Sciatic nerve (tissue), 2 donors: ENCODE measurements around the gene IGF2BP2. TPM values are rescaled to one million over a fixed set of nuclear protein-coding genes. Genes with fewer than 3 reads are reported as not detected.
"Not testable (repeated sequence)": the region's sequence is repeated elsewhere in the genome, so short reads cannot be mapped to it uniquely, and the experiment has no call there.

ENCODE experiments used
- ATAC-seq: fragments of 200-7000 bp; cut with Tn5 transposase; one replicate; pipeline ENCODE4 v1.9.1; 2020; ENCODE audit warnings: mild to moderate bottlenecking, moderate library complexity
- DNase-seq: peaks from one replicate; pipeline ENCODE4 v3.0.0-alpha.2; 2020; ENCODE audit warnings: low spot score
- intact Hi-C: fragments of 100-400 bp; cut with DNase I; formaldehyde crosslinking; loops from one replicate; pipeline ENCODE4 v1.14.2; 2022
- total RNA-seq: library from RNA; stranded (reverse); fragmentation: NEBNext Ultra II Directional; extraction: Animal tissue kit (Norgen Biotek cat#: 25700); gene quantifications from one replicate; pipeline ENCODE4 v1.2.1, GENCODE V29; 2021
- donor health status: DM: no; HTN: no; CAD: no.
- donor health status: DM: no; HTN: no; CAD: no.

IGF2BP2 gene
- total RNA-seq, result 52.2 TPM

GRCh38 chr3:185825006-185825638 lies at the start of gene IGF2BP2:
TSS of gene IGF2BP2 (minus strand) at chr3:185825042. CDS start at chr3:185824960, 82 bp downstream.
- peak; percentile 82 for ATAC-seq
- intact Hi-C loops, result no loop called here

GRCh38 chr3:185874119-185874518 lies 49.3 kb upstream of the IGF2BP2 start:
- DNase-seq, result no peak
- intact Hi-C loops, result no loop called here
- no peak for ATAC-seq

More at GRCh38 chr3:185825006-185825638, at the start of gene IGF2BP2:
- DNase-seq, result peak; percentile 86

- DNase-seq (no peak), ATAC-seq (no peak)
- intact Hi-C loops, result no loop called here
Observed at GRCh38 chr3:185867650-185868049, 42.8 kb upstream of the IGF2BP2 start.

GRCh38 chr3:185866995-185867394 lies 42.2 kb upstream of the IGF2BP2 start:
- no peak for ATAC-seq
- intact Hi-C loops, result no loop called here

GRCh38 chr3:185866555-185866954 lies 41.7 kb upstream of the IGF2BP2 start:
- DNase-seq (no peak), ATAC-seq (no peak)
- intact Hi-C loops, result no loop called here

More at GRCh38 chr3:185866995-185867394, 42.2 kb upstream of the IGF2BP2 start:
- DNase-seq, result no peak

GRCh38 chr3:185865247-185865646 lies 40.4 kb upstream of the IGF2BP2 start:
- DNase-seq (no peak), ATAC-seq (no peak)
- intact Hi-C loops, result no loop called here

- ATAC-seq, result no peak
- DNase-seq, result no peak
- intact Hi-C loops, result no loop called here
Observed at GRCh38 chr3:185864767-185865166, 39.9 kb upstream of the IGF2BP2 start.

GRCh38 chr3:185862920-185863319 lies 38.1 kb upstream of the IGF2BP2 start:
- ATAC-seq (no peak), DNase-seq (no peak)
- intact Hi-C loops, result no loop called here

GRCh38 chr3:185859294-185859972 lies 34.6 kb upstream of the IGF2BP2 start:
- DNase-seq, result no peak
- ATAC-seq, result no peak
- intact Hi-C loops, result no loop called here

GRCh38 chr3:185858502-185859225 lies 33.8 kb upstream of the IGF2BP2 start:
- DNase-seq (no peak), ATAC-seq (no peak)
- intact Hi-C loops, result no loop called here

GRCh38 chr3:185857208-185857607 lies 32.4 kb upstream of the IGF2BP2 start:
- intact Hi-C loops, result no loop called here

GRCh38 chr3:185856652-185857051 lies 31.8 kb upstream of the IGF2BP2 start:
- intact Hi-C loops, result no loop called here
- no peak for ATAC-seq
- no peak for DNase-seq

More at GRCh38 chr3:185857208-185857607, 32.4 kb upstream of the IGF2BP2 start:
- ATAC-seq, result no peak
- no peak for DNase-seq

- ATAC-seq, DNase-seq, intact Hi-C loops: not testable (repeated sequence)
Observed at GRCh38 chr3:185853771-185854170, 28.9 kb upstream of the IGF2BP2 start.

- ATAC-seq (no peak), DNase-seq (no peak)
- intact Hi-C loops, result no loop called here
Observed at GRCh38 chr3:185852635-185853034, 27.8 kb upstream of the IGF2BP2 start.

GRCh38 chr3:185851959-185852358 lies 27.1 kb upstream of the IGF2BP2 start:
- intact Hi-C loops, result no loop called here
- DNase-seq, result no peak
- ATAC-seq, result no peak

GRCh38 chr3:185851046-185851445 lies 26.2 kb upstream of the IGF2BP2 start:
- intact Hi-C loops, result no loop called here
- no peak for ATAC-seq
- DNase-seq, result no peak

- no peak for ATAC-seq
Observed at GRCh38 chr3:185847506-185847905, 22.7 kb upstream of the IGF2BP2 start.

GRCh38 chr3:185846037-185846436 lies 21.2 kb upstream of the IGF2BP2 start:
- DNase-seq (no peak), ATAC-seq (no peak)
- intact Hi-C loops, result no loop called here

More at GRCh38 chr3:185847506-185847905, 22.7 kb upstream of the IGF2BP2 start:
- intact Hi-C loops, result no loop called here
- no peak for DNase-seq

- ATAC-seq (no peak), DNase-seq (no peak)
- intact Hi-C loops, result loop anchor here (1.0 kb wide), 1 partner anchor 29 kb away; no protein-coding TSS in a partner anchor
Observed at GRCh38 chr3:185844051-185844450, 19.2 kb upstream of the IGF2BP2 start.

GRCh38 chr3:185843635-185844034 lies 18.8 kb upstream of the IGF2BP2 start:
- no peak for ATAC-seq
- no peak for DNase-seq
- intact Hi-C loops, result loop anchor here (1.0 kb wide), 1 partner anchor 30 kb away; no protein-coding TSS in a partner anchor
